ENCODE results near the gene OR4D11.

The OR4D11 gene

GRCh38 chr11:59550368-59550841 is 47.0 kb downstream of the OR4D11 start:
- peak; percentile 97 for DNase-seq

- DNase-seq = peak; percentile 91
Observed at GRCh38 chr11:59550842-59551658, 47.7 kb downstream of the OR4D11 start.

GRCh38 chr11:59551659-59552521 is 48.5 kb downstream of the OR4D11 start:
- DNase-seq = peak; percentile 54

GRCh38 chr11:59552844-59553243 is 49.5 kb downstream of the OR4D11 start:
- no peak for DNase-seq

GRCh38 chr11:59553323-59553722 is 49.9 kb downstream of the OR4D11 start:
- no peak for DNase-seq

Data from NCI-H446 treated with DMSO at 0.1 percent for 48 hours (cell line).